A549 treated with AZD2906 at 1 μM for 4 hours (cell line): ENCODE results near the gene OSGEP. TPM values are rescaled to one million over a fixed set of nuclear protein-coding genes. Genes with fewer than 3 reads are reported as not detected.

Source experiments
- total RNA-seq: library from RNA; stranded (reverse); fragments of 200-300 nt; extraction: Qiagen RNA extraction; gene quantifications from 5 replicates; pipeline ENCODE4 v1.2.3, GENCODE V29; 2022

The OSGEP gene
- total RNA-seq: 23.5 to 26.9 TPM (median 24.8 TPM) in 5 replicates

GRCh38 chr14:20454516-20455354, at the start of gene OSGEP, which contains the start of gene APEX1:
TSS of gene OSGEP (minus strand) at chr14:20454812. CDS start at chr14:20454683, 129 bp downstream.
TSS of gene APEX1 (plus strand) at chr14:20455226. CDS start at chr14:20455646, 420 bp downstream.

DNA sequence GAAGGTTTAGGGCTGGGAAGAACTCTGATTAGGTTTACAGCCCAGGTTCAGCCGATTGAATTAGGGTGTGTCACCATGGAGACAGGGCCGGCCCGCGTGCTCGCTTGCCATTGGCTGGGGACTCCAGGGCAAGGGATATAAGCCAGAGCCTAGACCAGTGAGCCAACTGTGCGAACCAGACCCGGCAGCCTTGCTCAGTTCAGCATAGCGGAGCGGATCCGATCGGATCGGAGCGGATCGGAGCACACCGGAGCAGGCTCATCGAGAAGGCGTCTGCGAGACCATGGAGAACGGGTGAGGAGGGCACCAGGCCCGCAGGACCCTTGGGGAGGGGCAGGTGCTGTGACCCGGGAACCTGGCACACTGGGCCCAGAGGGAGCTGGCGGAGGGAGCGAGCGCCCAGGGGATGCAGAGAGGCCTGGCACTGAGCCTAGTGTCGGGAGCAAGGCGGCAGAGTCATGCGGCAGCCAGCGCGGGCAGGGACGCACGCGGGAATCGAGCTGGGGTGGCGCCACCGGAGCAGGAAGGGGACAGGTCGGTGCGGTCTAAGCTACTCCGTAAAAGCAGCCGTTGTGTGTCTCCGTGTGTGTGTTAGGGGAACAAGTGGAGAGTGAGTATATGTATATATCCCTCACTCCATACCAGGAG, 14.8 kb upstream of the OSGEP start, which contains the start of gene PNP:
Gene PNP, plus strand, starts transcription at position 165 of the 648 bp plus-strand sequence. Its CDS starts 119 bp downstream, at position 284.

DNA sequence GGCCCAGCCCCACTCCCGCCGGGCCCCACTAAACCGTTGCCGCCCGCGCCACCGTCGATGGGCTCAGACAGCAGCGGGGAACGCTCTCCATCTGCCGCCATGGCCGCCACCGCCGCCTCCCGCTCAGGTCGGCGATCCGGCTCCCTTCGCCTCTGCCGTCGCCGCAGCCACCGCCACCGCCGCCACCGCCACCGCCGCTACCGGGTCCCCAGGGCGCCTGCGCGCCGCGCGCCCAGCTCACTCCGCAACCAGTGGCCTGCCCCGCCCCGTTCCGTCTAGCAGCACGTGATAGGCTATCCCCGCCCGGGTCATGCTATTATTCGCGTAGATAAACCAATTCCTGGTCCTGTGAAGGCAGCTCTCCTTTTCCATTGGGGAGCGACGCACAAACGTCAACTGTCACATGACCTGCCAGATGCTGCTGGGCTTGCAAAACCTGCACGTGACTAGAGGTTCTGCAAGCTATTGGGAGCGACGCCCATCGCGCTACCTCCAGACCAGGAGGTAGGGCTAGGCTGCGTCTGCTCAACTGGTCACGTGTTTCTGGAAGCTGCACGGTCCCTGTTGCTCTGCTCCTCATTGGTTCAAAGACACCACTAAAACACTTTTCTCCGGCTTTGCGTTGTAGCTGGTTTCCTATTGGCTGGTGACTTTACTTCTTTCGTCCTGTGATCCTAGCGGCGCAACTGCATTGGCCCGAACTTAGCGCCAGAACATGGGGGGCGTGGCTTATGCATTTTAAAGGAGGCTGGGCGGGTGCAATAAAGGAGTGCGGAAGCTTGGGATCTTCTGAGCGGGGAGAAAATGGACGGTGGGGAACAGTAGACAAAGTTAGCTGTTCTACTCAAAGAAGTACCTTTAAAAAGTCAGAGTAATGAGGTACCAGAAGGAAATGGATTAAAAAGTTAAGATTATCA, 6.9 kb upstream of the OSGEP start, which contains the start of gene PIP4P1:
Gene PIP4P1, minus strand, starts transcription at position 210 of the 917 bp plus-strand sequence. Its CDS starts 109 bp downstream, at position 101.

DNA sequence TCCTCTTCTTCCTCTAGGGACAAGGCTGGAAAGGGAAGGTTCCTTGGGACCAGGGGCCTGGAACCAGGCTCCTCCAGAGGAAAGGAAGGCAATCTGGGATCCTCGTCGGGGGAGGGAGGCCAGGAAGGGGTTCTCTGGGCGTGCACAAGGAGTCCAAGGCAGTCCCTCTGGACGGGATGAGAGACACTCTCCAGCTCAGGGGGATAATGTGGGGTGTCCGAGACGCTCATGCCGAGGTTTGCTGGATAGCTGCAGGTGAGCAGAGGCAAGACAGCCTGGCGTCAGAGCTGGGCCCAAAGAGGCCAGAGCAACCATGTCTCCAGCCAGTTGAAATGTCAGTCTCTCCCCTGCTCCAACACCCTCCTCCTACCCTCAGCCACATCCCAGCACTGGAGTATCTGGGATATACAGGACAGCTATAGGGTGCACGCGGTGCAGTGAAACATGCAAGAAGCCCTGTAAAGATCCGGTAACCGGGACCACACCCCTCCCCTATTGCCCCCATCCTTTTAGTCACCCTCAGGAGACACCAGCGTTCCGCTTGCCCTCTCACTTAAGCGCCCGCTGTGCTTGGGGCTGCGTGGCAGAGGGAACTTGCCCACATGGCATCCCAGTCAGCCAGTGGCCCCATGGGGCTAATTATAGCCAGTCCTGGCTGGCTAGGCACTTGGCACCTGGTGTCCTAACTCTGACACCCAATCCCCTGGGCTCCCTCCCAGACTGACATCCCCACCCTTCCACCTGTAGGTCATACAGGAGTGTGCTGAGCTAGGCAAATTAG, 18.8 kb downstream of the OSGEP start, which contains the start of gene KLHL33:
Gene KLHL33, minus strand, starts transcription at position 585 of the 781 bp plus-strand sequence. Its CDS starts 355 bp downstream, at position 230.

DNA sequence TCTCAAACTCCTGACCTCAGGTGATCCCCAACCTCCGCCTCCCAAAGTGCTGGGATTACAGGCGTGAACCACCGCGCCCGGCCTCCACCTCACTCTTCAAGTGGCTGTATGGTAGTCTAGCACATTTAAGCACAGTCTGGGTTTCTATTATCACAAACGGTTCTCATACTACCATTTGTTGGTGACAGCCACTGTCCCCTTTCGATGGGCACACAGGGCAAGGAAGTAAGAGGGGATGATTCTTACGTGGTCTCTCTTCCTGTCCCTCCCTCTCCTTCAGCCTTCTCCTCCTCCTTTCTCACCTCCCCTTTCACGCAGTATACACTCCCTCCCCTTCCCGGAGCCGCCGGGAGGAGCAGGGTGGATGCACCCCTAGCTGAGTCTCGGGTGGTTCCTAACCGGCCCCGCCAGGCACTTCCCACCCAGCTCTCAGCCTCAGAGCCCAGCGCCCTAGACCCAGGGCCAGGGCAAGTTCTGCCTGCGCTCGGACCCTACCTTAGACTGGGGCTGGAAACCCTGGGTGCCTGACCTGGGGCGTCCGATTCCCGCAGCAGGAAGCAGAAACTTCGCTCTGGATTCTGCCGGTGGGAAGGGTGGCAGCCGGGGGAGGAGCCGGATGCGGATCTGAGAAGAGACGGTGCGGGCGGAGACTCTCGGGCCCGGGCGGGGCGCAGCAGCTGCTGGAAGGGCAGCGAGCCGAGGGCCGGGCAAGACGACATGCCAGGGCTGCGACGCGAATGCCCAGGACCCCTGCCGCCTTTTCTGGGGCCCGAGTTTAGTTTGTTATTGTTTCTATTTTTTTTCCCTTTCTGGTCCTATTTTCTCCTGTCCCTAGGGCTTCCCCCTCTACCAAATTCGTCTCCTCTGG, 41.5 kb downstream of the OSGEP start, which contains the start of gene TEP1:
Gene TEP1, minus strand, starts transcription at position 626 of the 868 bp plus-strand sequence. CDS start 5,062 bp downstream, outside the sequence.

Other genes with a start within 250 kb of the OSGEP start
- not detected in 5 replicates for gene OR11H6, start 231.1 kb downstream of the OSGEP start, total RNA-seq
- not detected in 5 replicates for gene OR11H7, start 225.8 kb downstream of the OSGEP start, total RNA-seq
- not detected in 5 replicates for gene OR11H4, start 215.5 kb downstream of the OSGEP start, total RNA-seq
- gene TTC5, start 148.9 kb downstream of the OSGEP start, total RNA-seq: 15.5 to 26.0 TPM (median 17.3 TPM) in 5 replicates
- gene CCNB1IP1, start 121.5 kb downstream of the OSGEP start, total RNA-seq: 35.9 to 43.6 TPM (median 38.6 TPM) in 5 replicates
- 17.3 to 21.2 TPM (median 18.9 TPM) in 5 replicates for gene PARP2, start 111.2 kb downstream of the OSGEP start, total RNA-seq
- gene TEP1, start 41.3 kb downstream of the OSGEP start, total RNA-seq: 8.7 to 9.7 TPM (median 9.3 TPM) in 5 replicates
- gene KLHL33, start 18.6 kb downstream of the OSGEP start, total RNA-seq: 0.01 to 0.03 TPM (median 0.02 TPM) in 4 of 5 replicates, not detected in the other
- gene APEX1, start 414 bp upstream of the OSGEP start, total RNA-seq: 252 to 268 TPM (median 254 TPM) in 5 replicates
- 26.9 to 38.5 TPM (median 31.7 TPM) in 5 replicates for gene PIP4P1, start 6.6 kb upstream of the OSGEP start, total RNA-seq
- 130 to 158 TPM (median 135 TPM) in 5 replicates for gene PNP, start 14.6 kb upstream of the OSGEP start, total RNA-seq
- gene RNASE10, start 50.7 kb upstream of the OSGEP start, total RNA-seq: 0.13 to 0.39 TPM (median 0.25 TPM) in 5 replicates
- gene RNASE9, start 106.2 kb upstream of the OSGEP start, total RNA-seq: not detected in 5 replicates
- not detected in 5 replicates for gene RNASE11, start 133.2 kb upstream of the OSGEP start, total RNA-seq
- not detected in 5 replicates for gene RNASE12, start 136.6 kb upstream of the OSGEP start, total RNA-seq
- not detected in 5 replicates for gene OR6S1, start 186.9 kb upstream of the OSGEP start, total RNA-seq
- 4.6 to 9.5 TPM (median 8.4 TPM) in 5 replicates for gene RNASE4, start 229.7 kb upstream of the OSGEP start, total RNA-seq
- gene ANG, start 234.0 kb upstream of the OSGEP start, total RNA-seq: 10.0 to 12.2 TPM (median 11.2 TPM) in 5 replicates